DMS153 treated with DMSO at 0.1 percent for 48 hours (cell line): ENCODE measurements around the gene TAF4.
A peak's percentile ranks its signal among the peaks of the same experiment; 100 is the strongest.
"Not testable (repeated sequence)": the region's sequence is repeated elsewhere in the genome, so short reads cannot be mapped to it uniquely, and the experiment has no call there.

Source experiments
- DNase-seq: peaks from one replicate; lab custom pipeline; 2025; ENCODE audit not compliant: unreplicated experiment; lab: John Stamatoyannopoulos, UW

Gene TAF4, protein sequence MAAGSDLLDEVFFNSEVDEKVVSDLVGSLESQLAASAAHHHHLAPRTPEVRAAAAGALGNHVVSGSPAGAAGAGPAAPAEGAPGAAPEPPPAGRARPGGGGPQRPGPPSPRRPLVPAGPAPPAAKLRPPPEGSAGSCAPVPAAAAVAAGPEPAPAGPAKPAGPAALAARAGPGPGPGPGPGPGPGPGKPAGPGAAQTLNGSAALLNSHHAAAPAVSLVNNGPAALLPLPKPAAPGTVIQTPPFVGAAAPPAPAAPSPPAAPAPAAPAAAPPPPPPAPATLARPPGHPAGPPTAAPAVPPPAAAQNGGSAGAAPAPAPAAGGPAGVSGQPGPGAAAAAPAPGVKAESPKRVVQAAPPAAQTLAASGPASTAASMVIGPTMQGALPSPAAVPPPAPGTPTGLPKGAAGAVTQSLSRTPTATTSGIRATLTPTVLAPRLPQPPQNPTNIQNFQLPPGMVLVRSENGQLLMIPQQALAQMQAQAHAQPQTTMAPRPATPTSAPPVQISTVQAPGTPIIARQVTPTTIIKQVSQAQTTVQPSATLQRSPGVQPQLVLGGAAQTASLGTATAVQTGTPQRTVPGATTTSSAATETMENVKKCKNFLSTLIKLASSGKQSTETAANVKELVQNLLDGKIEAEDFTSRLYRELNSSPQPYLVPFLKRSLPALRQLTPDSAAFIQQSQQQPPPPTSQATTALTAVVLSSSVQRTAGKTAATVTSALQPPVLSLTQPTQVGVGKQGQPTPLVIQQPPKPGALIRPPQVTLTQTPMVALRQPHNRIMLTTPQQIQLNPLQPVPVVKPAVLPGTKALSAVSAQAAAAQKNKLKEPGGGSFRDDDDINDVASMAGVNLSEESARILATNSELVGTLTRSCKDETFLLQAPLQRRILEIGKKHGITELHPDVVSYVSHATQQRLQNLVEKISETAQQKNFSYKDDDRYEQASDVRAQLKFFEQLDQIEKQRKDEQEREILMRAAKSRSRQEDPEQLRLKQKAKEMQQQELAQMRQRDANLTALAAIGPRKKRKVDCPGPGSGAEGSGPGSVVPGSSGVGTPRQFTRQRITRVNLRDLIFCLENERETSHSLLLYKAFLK

DNA sequence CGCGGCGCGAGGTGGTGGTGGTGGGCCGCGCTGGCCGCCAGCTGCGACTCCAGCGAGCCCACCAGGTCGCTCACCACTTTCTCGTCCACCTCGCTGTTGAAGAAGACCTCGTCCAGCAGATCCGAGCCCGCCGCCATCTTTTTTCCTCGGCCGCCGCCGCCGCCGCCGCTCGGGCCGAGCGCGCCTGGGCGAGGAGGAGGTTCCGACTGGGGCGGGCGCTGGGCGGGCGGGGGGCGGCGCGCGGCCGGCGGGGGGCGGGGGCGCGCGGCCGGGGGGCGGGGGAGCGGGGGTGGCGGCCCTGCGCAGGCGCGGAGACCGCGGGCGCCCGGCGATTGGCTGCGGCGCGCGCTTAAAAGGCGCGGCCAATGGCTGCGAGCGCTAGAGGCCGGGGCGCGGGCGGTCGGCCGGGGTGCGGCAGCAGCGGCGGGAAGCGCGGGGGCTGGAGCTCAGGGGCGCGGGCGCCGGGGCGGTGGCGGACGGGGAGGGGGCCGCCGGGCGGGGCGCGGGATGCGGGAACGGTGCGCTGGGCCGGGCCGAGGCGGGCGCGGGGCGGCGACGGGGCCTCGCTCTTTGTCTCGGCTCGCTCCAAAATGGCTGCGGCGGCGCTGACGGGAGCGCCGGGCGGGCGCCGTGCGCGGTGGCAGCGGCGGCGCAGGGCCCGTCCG is at the start of gene TAF4:
TSS of gene TAF4 (minus strand) at position 208 of the 665 bp plus-strand sequence. CDS start at position 137, 71 bp downstream.
- peak; percentile 60 for DNase-seq

DNA sequence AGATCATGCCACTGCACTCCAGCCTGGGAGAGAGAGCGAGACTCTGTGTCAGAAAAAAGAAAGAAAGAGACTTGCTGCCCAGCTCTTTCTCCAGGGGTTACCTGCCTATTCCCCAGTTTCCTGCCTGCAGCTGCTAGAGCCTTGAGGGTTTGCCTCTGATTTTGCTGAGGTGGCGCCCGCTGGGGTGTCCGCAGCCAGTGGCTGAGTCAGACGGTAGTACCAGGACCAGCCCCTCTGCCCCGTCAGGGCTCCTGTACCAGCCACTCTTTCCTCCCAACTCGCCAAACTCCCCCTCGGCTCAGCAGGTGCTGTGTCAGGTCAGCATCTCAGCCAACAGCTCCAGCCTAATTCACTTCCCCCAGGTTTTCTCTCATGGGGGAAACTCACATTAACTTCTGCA is 49.2 kb upstream of the TAF4 start:
- DNase-seq = no peak

DNA sequence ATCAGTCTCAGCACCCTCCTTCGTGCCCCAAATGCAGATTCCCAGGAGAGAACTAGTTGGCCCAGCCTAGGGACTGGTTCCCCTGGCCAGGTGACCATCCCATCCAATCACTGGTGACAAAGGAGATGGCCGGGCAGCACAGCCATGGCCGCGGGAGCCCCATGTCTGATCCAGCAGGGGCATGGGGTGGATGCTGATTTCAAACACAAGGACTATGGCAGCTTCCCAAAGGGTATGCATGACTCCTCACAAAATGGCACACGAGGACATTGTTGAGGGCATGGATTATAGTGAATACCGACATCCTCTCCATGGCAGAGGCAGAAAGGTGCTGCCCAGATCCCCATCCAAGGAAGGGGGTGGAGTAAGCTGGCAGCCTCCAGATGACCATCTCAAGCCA is 46.7 kb upstream of the TAF4 start:
- DNase-seq = no peak

DNA sequence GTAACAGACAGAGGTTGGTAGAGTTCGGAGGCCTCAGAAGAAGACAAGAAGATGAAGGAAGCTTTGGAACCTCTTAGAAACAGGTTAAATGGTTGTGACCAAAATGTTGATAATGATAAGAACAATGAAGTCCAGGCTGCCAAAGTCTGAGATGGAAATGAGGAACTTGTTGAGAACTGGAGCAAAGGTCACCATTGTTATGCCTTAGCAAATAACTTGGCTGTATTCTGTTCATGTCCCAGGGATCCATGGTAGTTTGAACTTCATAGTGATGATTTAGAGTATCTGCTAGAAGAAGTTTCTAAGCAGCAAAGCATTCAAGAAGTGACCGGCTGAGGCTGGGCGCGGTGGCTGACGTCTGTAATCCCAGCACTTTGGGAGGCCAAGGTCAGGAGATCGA is 45.5 kb upstream of the TAF4 start:
- no peak for DNase-seq

DNA sequence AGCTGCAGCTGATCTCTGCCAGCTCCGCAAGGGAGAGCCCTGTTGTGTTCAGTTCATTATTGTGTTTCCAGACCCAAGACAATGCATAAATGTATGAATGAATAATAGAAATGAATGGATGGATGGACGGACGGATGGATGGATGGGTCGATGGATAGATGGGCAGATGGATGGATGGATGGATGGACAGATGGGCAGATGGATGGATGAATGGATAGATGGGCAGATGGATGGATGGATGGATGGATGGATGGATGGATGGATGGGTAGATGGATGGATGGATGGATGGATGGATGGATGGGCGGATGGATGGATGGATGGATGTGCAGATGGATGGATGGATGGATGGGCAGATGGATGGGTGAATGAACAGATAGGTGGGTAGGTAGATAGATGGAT is 39.9 kb upstream of the TAF4 start:
- no peak for DNase-seq

DNA sequence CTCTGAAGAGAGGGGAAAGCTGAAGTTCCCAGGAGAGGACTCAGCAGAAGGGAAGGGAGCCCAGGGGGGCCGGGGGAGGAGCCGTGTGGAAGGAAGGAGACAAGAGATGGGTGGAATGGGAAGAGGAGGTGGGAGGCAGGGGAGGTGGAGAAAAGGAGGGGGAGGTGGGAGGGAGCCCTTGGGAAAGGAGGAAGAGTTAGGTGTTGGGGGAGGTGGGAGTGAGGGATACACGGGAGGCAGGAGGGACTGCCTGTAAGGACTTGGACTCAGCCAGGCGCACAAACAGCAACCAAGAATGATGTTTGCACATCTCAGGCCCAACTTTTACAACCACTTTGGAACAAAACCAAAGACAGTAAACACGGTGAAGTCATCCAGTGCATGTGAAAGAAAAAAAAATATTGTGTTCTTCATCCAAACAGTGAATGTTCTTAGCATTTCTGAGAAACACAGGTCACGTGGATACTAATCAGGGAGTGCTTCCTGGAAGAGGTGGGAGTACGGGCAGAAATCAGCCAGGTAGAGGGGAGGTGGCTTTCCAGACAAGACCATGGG is 39.2 kb upstream of the TAF4 start:
- DNase-seq = no peak

DNA sequence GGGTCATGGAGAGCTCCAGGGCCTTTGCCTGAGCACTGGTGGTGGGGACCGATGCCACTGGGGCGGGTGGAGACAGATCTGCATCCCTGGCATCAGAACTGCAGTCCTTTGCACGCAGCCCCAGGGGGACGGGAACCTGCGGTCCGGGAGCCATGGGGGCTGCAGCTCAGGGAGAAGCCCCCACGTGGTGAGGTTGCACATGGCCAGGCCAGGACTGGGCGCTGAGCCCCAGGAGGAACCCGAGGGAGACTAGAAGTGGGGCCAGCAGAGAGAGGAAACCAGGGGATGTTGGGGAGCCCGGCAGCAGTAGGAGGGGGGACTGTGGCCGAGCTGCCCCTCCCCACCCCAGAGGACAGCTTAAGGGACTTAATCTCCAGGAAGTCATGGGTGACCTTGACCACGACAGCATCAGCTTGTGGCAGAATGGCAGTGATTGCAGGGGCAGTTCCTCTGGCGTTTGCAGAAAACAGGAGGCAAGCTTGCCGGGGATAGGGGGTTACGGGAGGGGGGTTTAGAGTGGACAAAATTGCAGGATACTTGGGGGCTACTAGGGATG is 38.6 kb upstream of the TAF4 start:
- no peak for DNase-seq

DNA sequence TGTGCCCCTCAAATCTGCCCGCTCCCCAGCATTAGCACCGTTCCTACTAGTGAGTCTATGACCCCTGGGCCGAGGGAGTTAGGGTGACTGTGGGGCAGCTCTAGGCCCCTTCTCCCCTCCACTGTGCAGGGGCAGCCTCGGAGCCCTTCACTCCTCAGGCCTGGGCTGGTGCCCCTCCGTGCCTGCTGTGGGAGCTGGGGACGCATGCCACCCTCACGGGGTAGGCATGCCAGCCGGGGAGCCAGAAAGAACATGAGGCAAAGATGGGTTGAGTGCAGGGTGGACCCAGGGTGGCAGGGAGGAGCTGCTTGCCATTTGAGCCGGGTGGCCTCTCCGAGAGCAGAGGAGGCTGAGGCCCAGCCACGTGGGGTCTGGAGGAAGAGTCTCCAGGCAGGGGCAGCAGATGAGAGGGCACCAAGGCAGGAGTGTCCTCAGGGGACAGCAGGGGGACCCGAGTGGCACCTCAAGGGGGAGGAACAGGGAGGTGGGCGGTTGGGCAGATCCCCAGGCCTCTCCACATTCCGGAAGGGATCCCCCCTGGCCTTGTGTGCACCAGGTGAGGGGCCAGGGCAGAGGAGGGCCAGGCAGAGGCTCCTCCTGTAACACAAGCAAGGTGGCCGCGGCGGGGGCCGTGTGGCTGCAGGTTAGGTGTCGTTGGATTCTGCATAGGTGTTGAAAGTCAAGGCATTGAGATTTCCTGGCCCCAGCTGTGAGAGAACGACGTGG is 38.0 kb upstream of the TAF4 start:
- no peak for DNase-seq

DNA sequence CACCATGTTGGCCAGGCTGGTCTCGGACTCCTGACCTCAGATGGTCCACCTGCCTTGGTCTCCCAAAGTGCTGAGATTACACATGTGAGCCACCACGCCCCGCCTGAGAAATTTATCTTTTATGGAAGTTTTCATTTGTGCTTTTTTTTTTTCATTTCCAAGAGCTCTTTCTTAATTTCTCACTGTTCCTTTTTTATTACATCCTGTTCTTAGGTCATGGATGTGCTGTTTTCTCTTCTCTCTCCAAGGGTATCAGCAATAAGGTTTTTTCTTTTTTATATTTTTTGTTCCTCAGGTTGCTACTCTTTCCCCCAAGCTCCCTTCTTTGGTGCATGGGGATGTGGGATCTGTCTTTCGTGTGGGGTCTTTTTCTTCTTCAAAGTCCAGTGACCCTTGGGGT is 35.4 kb upstream of the TAF4 start:
- DNase-seq = no peak

DNA sequence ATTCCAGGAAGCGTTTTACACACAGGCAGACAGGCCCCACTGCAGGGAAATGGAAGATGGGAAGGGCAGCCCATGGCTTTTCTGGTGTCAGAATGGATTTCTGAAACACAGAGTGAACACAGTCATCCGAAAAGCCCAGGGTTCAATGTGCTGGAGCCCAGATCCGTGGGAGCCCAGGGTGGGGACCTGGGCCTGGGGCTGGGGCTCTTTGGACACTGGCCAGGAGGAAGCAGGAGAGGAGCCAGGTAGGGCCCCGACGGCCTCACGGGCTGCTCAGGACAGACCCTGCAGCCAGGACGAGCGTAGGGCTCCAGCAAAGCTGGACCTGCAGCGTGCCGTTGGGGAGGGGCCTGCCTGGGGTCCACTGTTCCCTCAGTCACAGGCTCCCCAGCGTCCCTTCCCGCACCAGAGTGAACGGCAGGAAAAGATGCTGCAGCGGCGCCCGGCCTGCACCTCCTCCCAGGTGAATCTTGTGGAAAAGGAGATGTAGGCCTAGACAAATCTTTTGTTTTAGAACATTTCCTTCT is 32.3 kb upstream of the TAF4 start:
- DNase-seq = no peak

DNA sequence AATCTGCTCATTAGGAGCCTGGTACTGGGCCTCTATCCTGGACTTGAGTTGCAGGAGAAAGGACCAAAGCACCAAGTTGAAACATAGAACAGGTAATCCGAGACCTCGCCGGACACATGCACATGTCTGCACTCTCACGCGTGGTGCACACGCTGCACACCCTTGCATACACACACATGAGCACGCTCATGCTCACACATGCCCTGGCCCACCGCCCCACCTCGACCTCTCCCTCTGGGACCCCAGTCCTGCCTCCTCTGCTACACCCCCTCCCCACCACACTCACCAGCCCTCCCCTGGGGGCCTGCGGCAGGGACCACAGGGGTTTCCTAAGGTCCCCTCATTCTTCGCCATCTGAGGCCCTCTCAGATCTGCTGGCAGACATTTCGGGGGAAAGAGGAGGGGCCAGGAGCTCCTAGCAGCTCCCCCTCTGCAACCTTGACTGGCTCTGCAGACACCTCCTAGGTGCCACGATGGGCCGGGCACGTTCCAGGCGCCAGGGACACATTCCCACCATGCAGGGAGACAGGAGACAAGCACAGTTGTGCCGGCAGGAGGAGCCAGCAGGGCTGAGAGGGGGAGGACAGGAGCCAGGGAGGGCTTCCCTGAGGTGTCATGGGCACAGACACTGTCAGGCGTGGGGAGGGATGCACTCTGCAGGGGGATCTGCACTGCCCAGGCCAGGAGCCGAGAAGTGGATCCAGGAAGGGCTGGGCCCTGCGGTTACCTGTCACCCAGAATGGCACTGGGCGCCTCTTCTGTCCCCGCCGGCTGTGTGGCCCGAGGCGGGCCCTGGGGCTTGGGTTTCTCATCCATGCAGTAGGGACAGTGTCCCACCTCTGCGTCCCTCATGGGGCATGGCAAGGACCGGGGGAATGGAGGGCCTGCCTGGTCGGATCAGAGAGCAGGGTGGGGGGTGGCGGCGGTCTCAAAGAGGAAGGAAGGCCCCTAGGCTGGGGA is 31.0 kb upstream of the TAF4 start:
- no peak for DNase-seq

DNA sequence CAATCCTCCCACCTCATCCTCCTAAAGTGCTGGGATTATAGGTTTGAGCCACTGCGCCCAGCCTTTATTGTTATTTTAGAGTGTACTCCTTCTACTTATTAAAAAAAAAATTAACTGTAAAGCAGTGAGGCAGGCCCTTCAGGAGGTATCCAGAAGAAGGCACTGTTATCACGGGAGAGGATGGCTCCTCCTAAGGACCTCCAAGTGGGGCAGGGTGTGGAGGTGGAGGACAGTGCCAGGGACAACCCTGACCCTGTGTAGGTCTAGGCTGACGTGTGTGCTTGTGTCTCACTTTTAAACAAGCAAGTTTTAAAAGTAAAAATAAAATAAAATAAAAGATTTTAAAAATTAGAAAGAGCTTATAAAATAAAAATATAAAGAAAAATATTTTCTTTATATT is 23.7 kb upstream of the TAF4 start:
- no peak for DNase-seq

DNA sequence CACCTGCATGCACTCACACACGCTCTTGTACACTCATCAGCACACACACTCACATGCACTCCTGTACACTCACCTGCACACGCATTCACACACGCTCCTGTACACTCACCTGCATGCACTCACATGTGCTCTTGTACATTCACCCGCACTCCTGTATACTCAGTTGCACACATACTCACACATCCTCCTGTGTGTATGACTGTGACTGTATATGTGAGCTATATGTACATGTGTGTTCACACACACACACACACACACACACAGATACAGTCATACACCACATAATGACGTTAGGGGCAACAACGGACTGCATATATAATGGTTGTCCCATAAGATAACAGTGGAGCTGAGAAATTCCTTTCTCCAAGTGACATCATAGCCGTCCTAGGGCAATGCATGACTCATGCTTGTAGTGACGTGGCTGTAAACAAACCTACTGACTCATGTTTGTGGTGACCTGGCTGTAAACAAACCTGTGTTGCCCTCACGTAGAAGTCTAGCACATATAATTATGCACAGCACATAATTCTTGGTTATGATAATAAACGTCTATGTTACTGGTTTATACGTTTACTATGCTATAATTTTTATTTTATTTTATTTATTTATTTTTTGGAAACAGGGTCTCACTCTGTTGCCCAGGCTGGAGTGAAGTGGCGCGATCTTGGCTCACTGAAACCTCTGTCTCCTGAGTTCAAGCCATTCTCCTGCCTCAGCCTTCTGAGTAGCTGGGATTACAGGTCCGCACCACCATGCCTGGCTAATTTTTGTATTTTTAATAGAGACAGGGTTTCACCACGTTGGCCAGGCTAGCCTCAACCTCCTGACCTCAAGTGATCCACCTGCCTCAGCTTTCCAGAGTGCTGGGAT is 22.8 kb upstream of the TAF4 start:
- DNase-seq = no peak

DNA sequence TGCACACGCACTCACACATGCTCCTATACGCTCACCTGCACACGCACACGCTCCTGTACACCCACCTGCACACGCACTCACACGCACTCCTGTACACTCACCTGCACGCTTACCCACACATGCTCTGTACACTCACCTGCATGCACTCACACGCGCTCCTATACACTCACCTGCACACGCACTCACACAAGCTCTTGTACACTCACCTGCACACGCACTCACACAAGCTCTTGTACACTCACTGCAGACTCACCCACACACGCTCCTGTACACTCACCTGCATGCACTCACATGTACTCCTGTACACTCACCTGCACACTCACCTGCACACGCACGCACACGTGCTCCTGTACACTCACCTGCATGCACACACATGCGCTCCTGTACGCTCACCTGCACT is 22.0 kb upstream of the TAF4 start:
- no peak for DNase-seq

DNA sequence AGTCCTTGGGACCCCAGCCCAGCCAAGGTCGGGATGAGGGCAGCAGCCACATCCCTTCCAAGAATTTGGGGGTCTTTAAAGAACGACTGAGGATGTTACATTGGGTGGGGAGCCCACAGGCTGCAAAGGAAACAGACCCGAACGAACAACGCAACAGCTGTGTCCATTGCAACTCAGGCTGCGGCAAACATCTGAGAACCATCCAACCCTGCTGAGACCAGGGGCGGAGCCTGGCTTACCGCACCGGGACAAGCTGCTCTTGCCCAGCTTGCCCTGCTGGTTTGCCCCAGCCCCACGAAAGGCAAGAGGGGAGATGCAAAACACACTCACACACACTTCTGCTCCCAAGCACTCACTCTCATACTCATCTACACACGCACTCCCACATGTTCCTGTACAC is 21.5 kb upstream of the TAF4 start:
- DNase-seq = no peak

DNA sequence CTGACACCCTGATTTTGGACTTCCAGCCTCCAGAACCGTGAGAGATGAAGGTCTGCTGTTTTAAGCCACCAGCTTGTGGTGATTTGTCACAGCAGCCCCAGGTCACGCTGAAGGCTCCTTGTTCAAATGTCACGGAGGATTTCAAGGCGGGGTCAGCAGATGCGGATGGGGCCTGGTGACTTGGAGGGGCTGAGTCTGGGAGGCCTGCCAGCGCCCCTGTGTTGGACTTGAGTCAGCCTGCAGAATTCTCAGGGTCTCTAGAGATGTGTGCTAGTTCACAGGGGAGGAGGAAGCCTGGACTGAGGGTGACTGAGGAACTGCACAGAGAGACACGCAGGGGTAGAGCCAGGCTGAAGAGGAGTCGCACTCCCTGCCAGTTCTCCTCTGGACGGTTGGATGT is 19.5 kb upstream of the TAF4 start:
- DNase-seq = no peak

DNA sequence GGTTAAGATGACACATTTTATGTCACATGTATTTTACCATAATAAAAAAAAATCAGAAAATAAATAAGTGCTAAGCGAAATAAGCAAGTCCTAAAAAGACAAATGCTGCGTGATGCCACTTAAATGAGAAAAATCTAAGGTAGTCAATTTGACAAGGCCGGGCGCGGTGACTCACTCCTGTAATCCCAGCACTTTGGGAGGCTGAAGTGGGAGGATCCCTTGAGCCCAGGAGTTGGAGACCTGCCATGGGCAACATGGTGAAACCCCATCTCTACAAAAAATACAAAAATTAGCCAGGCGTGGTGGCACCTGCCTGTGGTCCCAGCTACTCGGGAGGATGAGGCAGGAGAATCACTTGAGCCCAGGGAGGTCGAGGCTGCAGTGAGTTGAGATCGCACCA is 18.5 kb upstream of the TAF4 start:
- not testable (repeated sequence) for DNase-seq

DNA sequence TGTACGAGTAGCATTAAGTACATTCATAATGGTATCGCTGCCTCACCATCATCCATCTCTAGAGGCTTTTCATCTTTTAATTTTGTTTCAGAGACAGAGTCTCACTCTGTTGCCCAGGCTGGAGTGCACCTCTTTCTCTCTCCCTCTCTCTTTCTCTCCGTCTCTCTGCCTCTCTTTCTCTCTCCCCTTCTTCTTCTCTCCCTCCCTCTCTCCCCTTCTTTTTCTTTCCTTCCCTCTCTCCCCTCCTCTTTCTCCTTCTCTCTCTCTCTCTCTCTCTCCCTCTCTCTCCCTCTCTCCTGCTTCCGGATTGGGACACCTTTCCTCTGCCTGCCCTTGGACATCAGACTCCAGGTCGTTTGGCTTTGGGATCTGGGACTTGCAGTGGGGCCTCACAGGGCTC is 17.6 kb upstream of the TAF4 start:
- no peak for DNase-seq
